Measurements from ENCODE around the gene SPTBN1. TPM values are rescaled to one million over a fixed set of nuclear protein-coding genes. Genes with fewer than 3 reads are reported as not detected.

The SPTBN1 gene
- total and polyA plus RNA-seq, 2 experiments from 2014 or later = 58.1 to 204 TPM

GRCh38 chr2:54659527-54659926 is 203.4 kb downstream of the SPTBN1 start (continued):
- TF ChIP-seq ZNF462 (CRISPR knock-in tag; IDR thresholded peaks at IDR 0.05) = no peak
- no peak for TF ChIP-seq ETS1 (IDR thresholded peaks at IDR 0.05)
- TF ChIP-seq EZH2 (IDR thresholded peaks at IDR 0.05; ENCODE audit: low read depth, unreplicated experiment) = no peak
- TF ChIP-seq POLR2AphosphoS5 (IDR thresholded peaks at IDR 0.05; ENCODE audit: low read depth) = no peak

- H3F3A ChIP-seq (replicated peaks; ENCODE audit: low read depth) = 0 out of 2 replicates have a peak, but pooled peaks cover 6% of the 10 kb centered on the region
- peaks cover 5% of the 10 kb centered on the region; the same call in 1 of the 2 replicates for H3K4me1 ChIP-seq (ENCODE audit: insufficient read depth)
- no peaks in the 10 kb centered on the region for H3K27me3 ChIP-seq (ENCODE audit: insufficient read depth)
- H3K27ac ChIP-seq (ENCODE audit: low read depth) = no peak overlapping the region
- no peak overlapping the region for H3K4me3 ChIP-seq
- Mint-ChIP-seq H3K4me3 (no peak overlapping the region), H3K36me3 (ENCODE audit: low read depth) (peaks cover 81% of the 10 kb centered on the region), H3K27me3 (ENCODE audit: insufficient read depth, low read depth, poor library complexity) (peaks cover 4% of the 10 kb centered on the region), H3K27ac (no peak overlapping the region), H3K9me3 (no peaks in the 10 kb centered on the region), H3K4me1 (peaks cover 6% of the 10 kb centered on the region; the same call in 2 of the 3 replicates)
- no peak for ATAC-seq
- H3K79me2 ChIP-seq (replicated peaks; ENCODE audit: insufficient read depth) = no peaks in the 10 kb centered on the region
- DNase-seq (ENCODE audit: low spot score) = no peak
- H3K9me2 ChIP-seq (ENCODE audit: insufficient read depth) = no peaks in the 10 kb centered on the region
- no peak overlapping the region for H3K4me2 ChIP-seq
- peaks cover 49% of the 10 kb centered on the region for H3K36me3 ChIP-seq (ENCODE audit: insufficient read depth)
- H4K20me1 ChIP-seq (replicated peaks; ENCODE audit: insufficient read depth) = peaks cover 12% of the 10 kb centered on the region
- H2AFZ ChIP-seq = no peak overlapping the region
- TF ChIP-seq REST (IDR thresholded peaks at IDR 0.05; ENCODE audit: unreplicated experiment) = no peak
- TF ChIP-seq ETS1 (IDR thresholded peaks at IDR 0.05) = no peak
- no peak for TF ChIP-seq ZNF114 (CRISPR knock-in tag; IDR thresholded peaks at IDR 0.05)
- no peak for TF ChIP-seq POLR2AphosphoS5 (IDR thresholded peaks at IDR 0.05; ENCODE audit: low read depth)
- TF ChIP-seq EZH2phosphoT487 (IDR thresholded peaks at IDR 0.05; ENCODE audit: unreplicated experiment) = no peak
- TF ChIP-seq CTCF (conservative IDR thresholded peaks at IDR 0.05; ENCODE audit: low read depth in 2 of 2) = no peak
- TF ChIP-seq EZH2 (IDR thresholded peaks at IDR 0.05; ENCODE audit: low read depth, unreplicated experiment) = no peak
- no peak for TF ChIP-seq NANOG (IDR thresholded peaks at IDR 0.05; ENCODE audit: borderline replicate concordance)
- no peak for TF ChIP-seq ZNF331 (CRISPR knock-in tag; IDR thresholded peaks at IDR 0.05; ENCODE audit: low read depth)
Measured at GRCh38 chr2:54660752-54661151, 204.6 kb downstream of the SPTBN1 start.

All from GM23338 (cell line).